KOPT-K1 (cell line): ENCODE data around the gene SLC39A2.
A peak's percentile ranks its signal among the peaks of the same experiment; 100 is the strongest.
"Not testable (repeated sequence)": the region's sequence is repeated elsewhere in the genome, so short reads cannot be mapped to it uniquely, and the experiment has no call there.

Experiments used
- H3K27ac ChIP-seq: fragments of 200-600 bp; sonication (generic); 2 replicates; pipeline ENCODE4 v1.5.1; 2016; ENCODE audit warnings: antibody characterized with exemption, mild to moderate bottlenecking, low read depth, low read length; ENCODE audit not compliant: poor library complexity, severe bottlenecking
- H3K36me3 ChIP-seq: fragments of 200-600 bp; sonication (generic); 2 replicates; pipeline ENCODE4 v1.5.1; 2017; ENCODE audit warnings: antibody characterized with exemption, mild to moderate bottlenecking, low read length, moderate library complexity; ENCODE audit not compliant: insufficient read depth
- H3K9me3 ChIP-seq: fragments of 200-600 bp; sonication (generic); 2 replicates; pipeline ENCODE4 v1.5.1; 2017; ENCODE audit warnings: antibody characterized with exemption, low read length, mild to moderate bottlenecking; ENCODE audit not compliant: insufficient read depth, poor library complexity, severe bottlenecking

Gene SLC39A2

GRCh38 chr14:20998674-20999366 lies at the start of gene SLC39A2:
Gene SLC39A2, plus strand, starts transcription at chr14:20999293. Its CDS starts 154 bp downstream, at chr14:20999447.
- no peaks in the 10 kb centered on the region for H3K9me3 ChIP-seq
- H3K27ac ChIP-seq = no peak within 1 kb of the TSS
- H3K36me3 ChIP-seq = peaks cover 35% of the 10 kb centered on the region

GRCh38 chr14:20954736-20955537 lies 44.2 kb upstream of the SLC39A2 start, which contains the start of gene RNASE2:
Gene RNASE2, plus strand, starts transcription at chr14:20955487. Its CDS starts 285 bp downstream, at chr14:20955772.
- H3K27ac ChIP-seq = peak within 1 kb of the TSS; percentile 75
- H3K9me3 ChIP-seq, H3K36me3 ChIP-seq: not testable (repeated sequence)

GRCh38 chr14:20955538-20955873 lies 43.6 kb upstream of the SLC39A2 start:
- H3K27ac ChIP-seq = peak overlapping the region; percentile 75
- H3K36me3 ChIP-seq, H3K9me3 ChIP-seq: not testable (repeated sequence)

GRCh38 chr14:20956376-20956976 lies 42.6 kb upstream of the SLC39A2 start:
- Histone ChIP-seq H3K9me3 (no peaks in the 10 kb centered on the region), H3K27ac (peak overlapping the region; percentile 75), H3K36me3 (no peaks in the 10 kb centered on the region)

- H3K36me3 ChIP-seq, H3K27ac ChIP-seq: not testable (repeated sequence)
These were observed 40.1 kb upstream of the SLC39A2 start for GRCh38 chr14:20958946-20959345.

GRCh38 chr14:20969336-20969735 lies 29.8 kb upstream of the SLC39A2 start:
- H3K27ac ChIP-seq = no peak overlapping the region
- no peaks in the 10 kb centered on the region for H3K9me3 ChIP-seq
- H3K36me3 ChIP-seq = no peaks in the 10 kb centered on the region

More at GRCh38 chr14:20958946-20959345, 40.1 kb upstream of the SLC39A2 start:
- not testable (repeated sequence) for H3K9me3 ChIP-seq

GRCh38 chr14:20970647-20970982 lies 28.5 kb upstream of the SLC39A2 start:
- Histone ChIP-seq H3K36me3 (no peaks in the 10 kb centered on the region), H3K27ac (no peak overlapping the region), H3K9me3 (no peaks in the 10 kb centered on the region)

- Histone ChIP-seq H3K27ac (peak overlapping the region; percentile 40), H3K9me3 (no peaks in the 10 kb centered on the region), H3K36me3 (no peaks in the 10 kb centered on the region)
These were observed 27.9 kb upstream of the SLC39A2 start for GRCh38 chr14:20970983-20971704.

GRCh38 chr14:20971705-20972021 lies 27.4 kb upstream of the SLC39A2 start:
- no peak overlapping the region for H3K27ac ChIP-seq
- H3K36me3 ChIP-seq = no peaks in the 10 kb centered on the region
- H3K9me3 ChIP-seq = no peaks in the 10 kb centered on the region

- H3K36me3 ChIP-seq = no peaks in the 10 kb centered on the region
- no peaks in the 10 kb centered on the region for H3K9me3 ChIP-seq
- H3K27ac ChIP-seq = no peak overlapping the region
These were observed 25.6 kb upstream of the SLC39A2 start for GRCh38 chr14:20973501-20973900.

GRCh38 chr14:20976291-20976690 lies 22.8 kb upstream of the SLC39A2 start:
- no peak overlapping the region for H3K27ac ChIP-seq
- H3K36me3 ChIP-seq = no peaks in the 10 kb centered on the region
- no peaks in the 10 kb centered on the region for H3K9me3 ChIP-seq

GRCh38 chr14:20978687-20979086 lies 20.4 kb upstream of the SLC39A2 start:
- Histone ChIP-seq H3K27ac (no peak overlapping the region), H3K36me3 (no peaks in the 10 kb centered on the region), H3K9me3 (no peaks in the 10 kb centered on the region)

GRCh38 chr14:20980906-20981305 lies 18.2 kb upstream of the SLC39A2 start:
- Histone ChIP-seq H3K36me3 (no peaks in the 10 kb centered on the region), H3K9me3 (no peaks in the 10 kb centered on the region), H3K27ac (no peak overlapping the region)

- Histone ChIP-seq H3K9me3 (no peaks in the 10 kb centered on the region), H3K27ac (no peak overlapping the region), H3K36me3 (no peaks in the 10 kb centered on the region)
These were observed 16.3 kb upstream of the SLC39A2 start for GRCh38 chr14:20982646-20983369.

GRCh38 chr14:20985650-20986049 lies 13.4 kb upstream of the SLC39A2 start:
- H3K36me3 ChIP-seq, H3K27ac ChIP-seq, H3K9me3 ChIP-seq: not testable (repeated sequence)
